ENCODE results near the gene IRF3.

DNA sequence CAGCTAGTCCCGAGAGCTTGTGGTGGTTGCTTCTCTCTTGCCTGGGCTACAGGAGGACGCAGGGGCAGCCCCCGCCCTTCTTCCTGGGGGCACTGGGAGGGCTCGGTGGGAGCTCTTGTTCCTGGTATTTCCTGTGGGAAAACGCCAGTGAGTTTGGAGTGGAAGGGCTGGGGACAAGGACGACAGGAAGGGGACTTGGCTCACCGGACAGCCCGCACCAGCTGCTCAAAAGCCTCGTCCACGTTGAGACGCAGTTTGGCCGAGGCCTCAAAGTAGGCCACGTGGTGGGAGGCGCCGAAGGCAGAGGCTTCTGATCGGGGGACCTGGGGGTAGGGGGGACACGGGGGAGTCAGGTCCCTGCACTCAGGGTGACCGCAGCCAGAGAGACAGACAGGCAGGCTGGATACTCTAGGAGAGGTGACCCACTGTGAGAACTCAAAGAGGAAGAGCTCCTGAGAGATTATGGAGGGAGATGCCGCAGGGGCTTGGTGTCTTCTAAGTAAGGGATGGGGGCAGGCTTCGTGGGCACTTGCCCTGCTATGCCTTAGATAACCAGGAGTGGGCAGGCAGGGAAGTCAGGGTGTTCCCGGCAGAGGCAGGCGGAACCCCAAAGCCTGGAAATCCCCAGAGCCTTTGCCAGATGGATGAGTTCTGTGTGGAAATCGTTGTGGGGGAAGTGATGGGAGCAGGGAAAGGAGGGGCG lies 30.0 kb downstream of the IRF3 start:
- TF ChIP-seq CTCF (IDR thresholded peaks at IDR 0.05) (no peak), POLR2A (IDR thresholded peaks at IDR 0.05) (no peak)

Measured in right lobe of liver (tissue), 4 donors.